Thyroid gland (tissue), 4 donors: ENCODE measurements around the gene SLC45A2.
A peak's percentile ranks its signal among the peaks of the same experiment; 100 is the strongest.

Experiments
- CTCF ChIP-seq, 6 experiments: fragments of 200-600 bp in 3 of 6; fragments of 450-650 bp in 3 of 6; sonication (generic) in 3 of 6; IDR thresholded peaks; one replicate each; pipeline ENCODE4 v1.5.1; 2016 to 2019; ENCODE audit warnings: antibody characterized with exemption in 6 of 6, mild to moderate bottlenecking in 2 of 6, inconsistent platforms in 1 of 6, moderate library complexity in 1 of 6
- POLR2A ChIP-seq, 2 donors: fragments of 450-650 bp; IDR thresholded peaks; one replicate each; pipeline ENCODE4 v1.6.1; 2017; ENCODE audit warnings: antibody characterized with exemption in 2 of 2, mild to moderate bottlenecking in 2 of 2, moderate library complexity in 1 of 2

GRCh38 chr5:33969572-33970452 is 14.7 kb downstream of the SLC45A2 start:
- TF ChIP-seq CTCF (IDR thresholded peaks at IDR 0.05) (peak in 4 of 6 experiments; percentile 28 to 62 (median 46)), POLR2A (IDR thresholded peaks at IDR 0.05) (no peak)
